Suprapubic skin (tissue), 4 donors: Measurements from ENCODE around the gene MCRIP2. TPM values are rescaled to one million over a fixed set of nuclear protein-coding genes. Genes with fewer than 3 reads are reported as not detected.

Experiments used
- DNase-seq, 2 donors: peaks; one replicate each; pipeline ENCODE4 v3.0.0-alpha.2; 2019; ENCODE audit warnings: low spot score in 2 of 2
- H3K27ac ChIP-seq: fragments of 200-600 bp; sonication (generic); one replicate; pipeline ENCODE4 v1.5.1; 2019
- H3K27me3 ChIP-seq: fragments of 200-600 bp; sonication (generic); one replicate; pipeline ENCODE4 v1.5.1; 2019
- H3K36me3 ChIP-seq: fragments of 200-600 bp; sonication (generic); one replicate; pipeline ENCODE4 v1.5.1; 2019
- H3K4me1 ChIP-seq: fragments of 200-600 bp; sonication (generic); one replicate; pipeline ENCODE4 v1.5.1; 2019
- H3K4me3 ChIP-seq: fragments of 200-600 bp; sonication (generic); one replicate; pipeline ENCODE4 v1.5.1; 2019; ENCODE audit warnings: mild to moderate bottlenecking
- H3K9me3 ChIP-seq: fragments of 200-600 bp; sonication (generic); one replicate; pipeline ENCODE4 v1.5.1; 2019
- EP300 ChIP-seq: sonication (generic); formaldehyde crosslinking; IDR thresholded peaks from one replicate; pipeline ENCODE4 v1.6.1; 2017; ENCODE audit warnings: antibody characterized with exemption
- POLR2A ChIP-seq, 2 donors: fragments of 450-650 bp; IDR thresholded peaks; one replicate each; pipeline ENCODE4 v1.6.1; 2017; ENCODE audit warnings: antibody characterized with exemption in 2 of 2, mild to moderate bottlenecking in 2 of 2, moderate library complexity in 2 of 2
- POLR2AphosphoS5 ChIP-seq, 3 donors: sonication (generic); formaldehyde crosslinking; IDR thresholded peaks; one replicate each; pipeline ENCODE4 v1.6.1; 2017; ENCODE audit warnings: antibody characterized with exemption in 3 of 3
- WGBS: methylation state at CpG from one replicate; pipeline ENCODE4 v1.1.5; 2018; 5-methylcytosine and 5-hydroxymethylcytosine counted together
- total RNA-seq, 4 donors: library from RNA; depleted of rRNA; stranded (reverse); fragments of >200 nt; gene quantifications; one replicate each; pipeline ENCODE4 v1.1.0, GENCODE V29; 2016
- TF ChIP-seq, protein P1 (sequence below), 2 donors: fragments of 200-600 bp in 1 of 2; fragments of 450-650 bp in 1 of 2; sonication (generic) in 1 of 2; IDR thresholded peaks; one replicate each; pipeline ENCODE4 v1.5.1; 2016 to 2019; ENCODE audit warnings: antibody characterized with exemption in 2 of 2, mild to moderate bottlenecking in 1 of 2, moderate library complexity in 1 of 2

The MCRIP2 gene
- total RNA-seq, 4 donors from 2014 or later = 10.3 to 29.8 (median 24.2) TPM

DNA sequence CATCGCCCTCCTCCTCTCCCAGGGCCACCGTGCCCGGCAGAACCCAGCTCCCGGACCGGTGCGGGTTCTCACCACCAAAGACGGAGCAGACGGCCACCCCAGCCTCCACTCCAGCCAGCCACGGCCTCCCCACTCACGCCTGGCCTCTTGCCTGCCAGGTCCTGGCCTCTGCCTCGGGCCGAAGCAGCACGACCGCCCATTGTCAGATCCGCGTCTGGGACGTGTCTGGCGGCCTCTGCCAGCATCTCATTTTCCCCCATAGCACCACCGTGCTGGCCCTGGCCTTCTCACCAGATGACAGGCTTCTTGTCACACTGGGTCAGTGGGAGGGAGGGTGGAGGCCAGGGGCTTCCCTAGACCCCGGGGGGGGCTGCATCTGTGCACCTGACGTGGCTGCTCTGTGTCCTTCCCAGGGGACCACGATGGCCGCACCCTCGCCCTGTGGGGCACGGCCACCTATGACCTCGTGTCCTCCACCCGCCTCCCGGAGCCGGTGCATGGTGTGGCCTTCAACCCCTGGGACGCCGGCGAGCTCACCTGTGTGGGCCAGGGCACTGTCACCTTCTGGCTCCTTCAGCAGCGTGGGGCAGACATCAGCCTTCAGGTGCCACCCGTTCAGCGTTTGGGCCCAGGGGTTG is 19.7 kb downstream of the MCRIP2 start:
- Histone ChIP-seq H3K36me3 (peaks cover 29% of the 10 kb centered on the region), H3K9me3 (no peaks in the 10 kb centered on the region), H3K27ac (no peak overlapping the region), H3K4me3 (no peak overlapping the region), H3K4me1 (peaks cover 8% of the 10 kb centered on the region), H3K27me3 (no peaks in the 10 kb centered on the region)
- no peak for TF ChIP-seq POLR2AphosphoS5 (IDR thresholded peaks at IDR 0.05)
- TF ChIP-seq, protein P1, sequence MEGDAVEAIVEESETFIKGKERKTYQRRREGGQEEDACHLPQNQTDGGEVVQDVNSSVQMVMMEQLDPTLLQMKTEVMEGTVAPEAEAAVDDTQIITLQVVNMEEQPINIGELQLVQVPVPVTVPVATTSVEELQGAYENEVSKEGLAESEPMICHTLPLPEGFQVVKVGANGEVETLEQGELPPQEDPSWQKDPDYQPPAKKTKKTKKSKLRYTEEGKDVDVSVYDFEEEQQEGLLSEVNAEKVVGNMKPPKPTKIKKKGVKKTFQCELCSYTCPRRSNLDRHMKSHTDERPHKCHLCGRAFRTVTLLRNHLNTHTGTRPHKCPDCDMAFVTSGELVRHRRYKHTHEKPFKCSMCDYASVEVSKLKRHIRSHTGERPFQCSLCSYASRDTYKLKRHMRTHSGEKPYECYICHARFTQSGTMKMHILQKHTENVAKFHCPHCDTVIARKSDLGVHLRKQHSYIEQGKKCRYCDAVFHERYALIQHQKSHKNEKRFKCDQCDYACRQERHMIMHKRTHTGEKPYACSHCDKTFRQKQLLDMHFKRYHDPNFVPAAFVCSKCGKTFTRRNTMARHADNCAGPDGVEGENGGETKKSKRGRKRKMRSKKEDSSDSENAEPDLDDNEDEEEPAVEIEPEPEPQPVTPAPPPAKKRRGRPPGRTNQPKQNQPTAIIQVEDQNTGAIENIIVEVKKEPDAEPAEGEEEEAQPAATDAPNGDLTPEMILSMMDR (IDR thresholded peaks at IDR 0.05) = no peak
- no peak for TF ChIP-seq POLR2A (IDR thresholded peaks at IDR 0.05)
- no peak for TF ChIP-seq EP300
- 79% methylated on average over 7 of the region's 35 CpGs for WGBS
- no peak for DNase-seq

GRCh38 chr16:662095-662494 is 20.5 kb downstream of the MCRIP2 start:
- no peak overlapping the region for H3K4me3 ChIP-seq
- peaks cover 21% of the 10 kb centered on the region for H3K36me3 ChIP-seq
- no peaks in the 10 kb centered on the region for H3K27me3 ChIP-seq
- no peak overlapping the region for H3K27ac ChIP-seq
- DNase-seq = no peak
- 90% methylated on average over 2 of the region's 19 CpGs for WGBS
- peaks cover 15% of the 10 kb centered on the region for H3K4me1 ChIP-seq
- H3K9me3 ChIP-seq = no peaks in the 10 kb centered on the region
- TF ChIP-seq, protein P1 (IDR thresholded peaks at IDR 0.05) = no peak
- no peak for TF ChIP-seq POLR2A (IDR thresholded peaks at IDR 0.05)
- TF ChIP-seq EP300 = no peak
- TF ChIP-seq POLR2AphosphoS5 (IDR thresholded peaks at IDR 0.05) = no peak

- no peak for TF ChIP-seq POLR2AphosphoS5 (IDR thresholded peaks at IDR 0.05)
- TF ChIP-seq POLR2A (IDR thresholded peaks at IDR 0.05) = no peak
- TF ChIP-seq, protein P1 (IDR thresholded peaks at IDR 0.05) = no peak
- no peak for TF ChIP-seq EP300
- Histone ChIP-seq H3K36me3 (peaks cover 16% of the 10 kb centered on the region), H3K4me3 (no peak overlapping the region), H3K27ac (no peak overlapping the region), H3K4me1 (peaks cover 20% of the 10 kb centered on the region), H3K9me3 (no peaks in the 10 kb centered on the region), H3K27me3 (no peaks in the 10 kb centered on the region)
- DNase-seq = no peak
- WGBS = 96% methylated on average over 9 of the region's 21 CpGs
Observed at GRCh38 chr16:662597-662996, 21.0 kb downstream of the MCRIP2 start.

DNA sequence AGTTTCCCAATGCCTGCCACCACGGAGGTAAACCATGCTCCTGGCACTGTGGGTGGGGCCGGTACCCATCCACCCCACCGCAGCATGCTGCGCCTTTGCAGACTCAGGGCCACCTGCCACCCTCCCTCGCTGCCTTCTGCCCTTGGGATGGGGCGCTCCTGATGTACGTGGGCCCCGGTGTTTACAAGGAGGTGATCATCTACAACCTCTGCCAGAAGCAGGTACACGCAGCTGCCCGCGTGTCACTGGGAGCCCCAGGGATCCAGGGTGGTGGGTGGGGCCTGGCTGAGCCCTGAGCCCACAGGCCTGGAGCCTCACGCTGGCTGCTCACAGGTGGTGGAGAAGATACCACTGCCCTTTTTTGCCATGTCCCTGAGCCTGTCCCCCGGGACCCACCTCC is 24.9 kb downstream of the MCRIP2 start:
- H3K4me3 ChIP-seq = no peak overlapping the region
- TF ChIP-seq POLR2A (IDR thresholded peaks at IDR 0.05) (no peak), POLR2AphosphoS5 (IDR thresholded peaks at IDR 0.05) (no peak), EP300 (no peak)
- no CpG with 5 or more reads among the region's 13 CpGs for WGBS
- no peak overlapping the region for H3K27ac ChIP-seq
- no peaks in the 10 kb centered on the region for H3K9me3 ChIP-seq
- peaks cover 27% of the 10 kb centered on the region for H3K4me1 ChIP-seq
- no peak for DNase-seq
- no peaks in the 10 kb centered on the region for H3K27me3 ChIP-seq
- peaks cover 27% of the 10 kb centered on the region for H3K36me3 ChIP-seq

- peaks cover 27% of the 10 kb centered on the region for H3K4me1 ChIP-seq
- H3K36me3 ChIP-seq = peaks cover 34% of the 10 kb centered on the region
- no peak for DNase-seq
- no peaks in the 10 kb centered on the region for H3K27me3 ChIP-seq
- no peaks in the 10 kb centered on the region for H3K9me3 ChIP-seq
- peak overlapping the region; percentile 84 for H3K4me3 ChIP-seq
- WGBS = 65% methylated on average over 10 of the region's 22 CpGs
- no peak overlapping the region for H3K27ac ChIP-seq
- no peak for TF ChIP-seq POLR2A (IDR thresholded peaks at IDR 0.05)
- no peak for TF ChIP-seq POLR2AphosphoS5 (IDR thresholded peaks at IDR 0.05)
- TF ChIP-seq, protein P1 (IDR thresholded peaks at IDR 0.05) = no peak
- TF ChIP-seq EP300 = no peak
Observed at GRCh38 chr16:667113-667779, 25.6 kb downstream of the MCRIP2 start.
